Measurements from ENCODE around the gene USP2. TPM values are rescaled to one million over a fixed set of nuclear protein-coding genes. Genes with fewer than 3 reads are reported as not detected.

The USP2 gene
- total RNA-seq, 1 donor from 2014 or later, result 6.7 TPM

- peak overlapping the region; percentile 75 for H3K9ac ChIP-seq (ENCODE audit: low read length)
- DNase-seq (ENCODE audit: low read depth), result no peak
- H3K27me3 Mint-ChIP-seq (ENCODE audit: low read depth, unreplicated experiment), result peaks cover 23% of the 10 kb centered on the region
- H3K79me2 ChIP-seq (ENCODE audit: insufficient read depth, low read length), result no peaks in the 10 kb centered on the region
- no peak overlapping the region for H3K27ac ChIP-seq (ENCODE audit: low read depth, low read length)
- no peaks in the 10 kb centered on the region for H3K36me3 ChIP-seq (ENCODE audit: insufficient read depth, low read length)
- H2AFZ ChIP-seq (ENCODE audit: low read depth, low read length), result peak overlapping the region; percentile 99
- FAIRE-seq, result no peak
- peaks cover 9% of the 10 kb centered on the region for H3K4me1 ChIP-seq (ENCODE audit: insufficient read depth, low read length)
- H3K4me2 ChIP-seq (ENCODE audit: low read length), result peak overlapping the region; percentile 99
- peak overlapping the region; percentile 69 for H3K4me3 ChIP-seq (ENCODE audit: insufficient read depth, low read depth, low read length)
- no peaks in the 10 kb centered on the region for H3K9me3 Mint-ChIP-seq (ENCODE audit: unreplicated experiment)
- H3K36me3 Mint-ChIP-seq (ENCODE audit: low read depth, unreplicated experiment), result peaks cover 14% of the 10 kb centered on the region
- no peak overlapping the region for H3K27ac Mint-ChIP-seq (ENCODE audit: unreplicated experiment)
- peak overlapping the region; percentile 77 for H3K4me3 Mint-ChIP-seq (ENCODE audit: unreplicated experiment)
- no peaks in the 10 kb centered on the region for H3K9me3 ChIP-seq (ENCODE audit: insufficient read depth, low read depth, low read length)
- TF ChIP-seq, protein P1, sequence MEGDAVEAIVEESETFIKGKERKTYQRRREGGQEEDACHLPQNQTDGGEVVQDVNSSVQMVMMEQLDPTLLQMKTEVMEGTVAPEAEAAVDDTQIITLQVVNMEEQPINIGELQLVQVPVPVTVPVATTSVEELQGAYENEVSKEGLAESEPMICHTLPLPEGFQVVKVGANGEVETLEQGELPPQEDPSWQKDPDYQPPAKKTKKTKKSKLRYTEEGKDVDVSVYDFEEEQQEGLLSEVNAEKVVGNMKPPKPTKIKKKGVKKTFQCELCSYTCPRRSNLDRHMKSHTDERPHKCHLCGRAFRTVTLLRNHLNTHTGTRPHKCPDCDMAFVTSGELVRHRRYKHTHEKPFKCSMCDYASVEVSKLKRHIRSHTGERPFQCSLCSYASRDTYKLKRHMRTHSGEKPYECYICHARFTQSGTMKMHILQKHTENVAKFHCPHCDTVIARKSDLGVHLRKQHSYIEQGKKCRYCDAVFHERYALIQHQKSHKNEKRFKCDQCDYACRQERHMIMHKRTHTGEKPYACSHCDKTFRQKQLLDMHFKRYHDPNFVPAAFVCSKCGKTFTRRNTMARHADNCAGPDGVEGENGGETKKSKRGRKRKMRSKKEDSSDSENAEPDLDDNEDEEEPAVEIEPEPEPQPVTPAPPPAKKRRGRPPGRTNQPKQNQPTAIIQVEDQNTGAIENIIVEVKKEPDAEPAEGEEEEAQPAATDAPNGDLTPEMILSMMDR (IDR thresholded peaks at IDR 0.05; ENCODE audit: insufficient read depth, low read depth, low read length), result peak; percentile 67
- no peak for TF ChIP-seq EZH2 (IDR thresholded peaks at IDR 0.05; ENCODE audit: insufficient read depth, low read length)
- H3K27me3 ChIP-seq (ENCODE audit: insufficient read depth, low read length), result peaks cover 2% of the 10 kb centered on the region
- H3K4me1 Mint-ChIP-seq (ENCODE audit: low read depth, unreplicated experiment), result peaks cover 8% of the 10 kb centered on the region
- H4K20me1 ChIP-seq (ENCODE audit: insufficient read depth, low read length), result no peaks in the 10 kb centered on the region
Observed at GRCh38 chr11:119356349-119357031, 25.0 kb downstream of the USP2 start.

DNA sequence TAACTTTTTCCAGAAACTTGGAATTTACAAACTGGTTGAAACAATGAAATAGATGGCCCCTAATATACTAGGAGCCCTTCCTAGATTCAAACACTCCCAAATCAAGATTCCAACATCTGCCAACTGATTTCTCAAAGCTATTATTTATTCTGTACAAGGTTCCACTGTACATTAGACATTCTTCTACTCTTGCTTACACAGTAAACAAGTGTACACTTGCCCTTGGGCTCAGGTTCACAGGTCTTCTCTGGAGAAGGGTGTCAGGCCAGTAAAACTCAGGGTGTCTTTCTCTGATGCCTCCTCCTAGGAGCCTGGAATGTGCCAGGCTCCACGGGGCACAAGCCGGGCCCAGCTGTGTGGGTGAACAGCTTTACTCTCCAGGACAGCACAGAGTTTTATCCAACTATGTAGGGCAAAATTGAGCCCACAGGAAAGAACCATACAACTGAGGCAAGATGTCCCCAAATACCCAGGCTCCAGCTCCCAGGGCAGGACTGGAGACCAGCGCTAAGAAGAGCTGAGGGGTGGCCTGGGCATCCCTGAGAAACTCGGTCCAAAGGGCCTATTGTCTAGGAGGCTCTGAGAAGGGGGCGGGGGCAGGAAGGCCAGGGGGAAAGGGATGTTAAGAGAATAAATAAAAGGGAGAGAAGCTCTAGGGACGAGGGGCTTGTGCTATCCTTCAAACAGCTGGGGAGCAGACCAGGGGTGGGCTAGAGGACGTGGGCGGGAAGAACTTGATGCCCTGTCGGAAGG, 26.2 kb downstream of the USP2 start:
- Mint-ChIP-seq H3K4me3 (ENCODE audit: unreplicated experiment) (no peak overlapping the region), H3K27ac (ENCODE audit: unreplicated experiment) (no peak overlapping the region), H3K4me1 (ENCODE audit: low read depth, unreplicated experiment) (peaks cover 2% of the 10 kb centered on the region), H3K9me3 (ENCODE audit: unreplicated experiment) (no peaks in the 10 kb centered on the region), H3K36me3 (ENCODE audit: low read depth, unreplicated experiment) (peaks cover 14% of the 10 kb centered on the region), H3K27me3 (ENCODE audit: low read depth, unreplicated experiment) (peaks cover 32% of the 10 kb centered on the region)
- Histone ChIP-seq H3K4me1 (ENCODE audit: insufficient read depth, low read length) (no peaks in the 10 kb centered on the region), H3K4me2 (ENCODE audit: low read length) (no peak overlapping the region), H3K79me2 (ENCODE audit: insufficient read depth, low read length) (no peaks in the 10 kb centered on the region), H3K9ac (ENCODE audit: low read length) (no peak overlapping the region), H2AFZ (ENCODE audit: low read depth, low read length) (no peak overlapping the region), H3K9me3 (ENCODE audit: insufficient read depth, low read depth, low read length) (no peaks in the 10 kb centered on the region), H3K4me3 (ENCODE audit: insufficient read depth, low read depth, low read length) (no peak overlapping the region), H4K20me1 (ENCODE audit: insufficient read depth, low read length) (no peaks in the 10 kb centered on the region), H3K36me3 (ENCODE audit: insufficient read depth, low read length) (no peaks in the 10 kb centered on the region), H3K27ac (ENCODE audit: low read depth, low read length) (no peak overlapping the region), H3K27me3 (ENCODE audit: insufficient read depth, low read length) (peaks cover 6% of the 10 kb centered on the region)
- TF ChIP-seq EZH2 (IDR thresholded peaks at IDR 0.05; ENCODE audit: insufficient read depth, low read length), result no peak
- no peak for FAIRE-seq
- no peak for DNase-seq (ENCODE audit: low read depth)

GRCh38 chr11:119352857-119353260, 28.6 kb downstream of the USP2 start:
- no peak overlapping the region for H3K9ac ChIP-seq (ENCODE audit: low read length)
- H3K4me3 ChIP-seq (ENCODE audit: insufficient read depth, low read depth, low read length), result no peak overlapping the region
- DNase-seq (ENCODE audit: low read depth), result no peak
- Mint-ChIP-seq H3K9me3 (ENCODE audit: unreplicated experiment) (no peaks in the 10 kb centered on the region), H3K27ac (ENCODE audit: unreplicated experiment) (no peak overlapping the region), H3K4me1 (ENCODE audit: low read depth, unreplicated experiment) (peaks cover 2% of the 10 kb centered on the region), H3K27me3 (ENCODE audit: low read depth, unreplicated experiment) (peaks cover 38% of the 10 kb centered on the region), H3K4me3 (ENCODE audit: unreplicated experiment) (no peak overlapping the region), H3K36me3 (ENCODE audit: low read depth, unreplicated experiment) (peaks cover 4% of the 10 kb centered on the region)
- H3K79me2 ChIP-seq (ENCODE audit: insufficient read depth, low read length), result no peaks in the 10 kb centered on the region
- H3K9me3 ChIP-seq (ENCODE audit: insufficient read depth, low read depth, low read length), result no peaks in the 10 kb centered on the region
- TF ChIP-seq, protein P1 (IDR thresholded peaks at IDR 0.05; ENCODE audit: insufficient read depth, low read depth, low read length), result no peak
- no peak for TF ChIP-seq EZH2 (IDR thresholded peaks at IDR 0.05; ENCODE audit: insufficient read depth, low read length)
- no peaks in the 10 kb centered on the region for H3K4me1 ChIP-seq (ENCODE audit: insufficient read depth, low read length)
- no peaks in the 10 kb centered on the region for H4K20me1 ChIP-seq (ENCODE audit: insufficient read depth, low read length)
- H2AFZ ChIP-seq (ENCODE audit: low read depth, low read length), result no peak overlapping the region
- FAIRE-seq, result no peak
- no peak overlapping the region for H3K27ac ChIP-seq (ENCODE audit: low read depth, low read length)
- peaks cover 12% of the 10 kb centered on the region for H3K27me3 ChIP-seq (ENCODE audit: insufficient read depth, low read length)
- H3K4me2 ChIP-seq (ENCODE audit: low read length), result no peak overlapping the region
- H3K36me3 ChIP-seq (ENCODE audit: insufficient read depth, low read length), result no peaks in the 10 kb centered on the region
